ENCODE data around the gene DHRS7C. TPM values are rescaled to one million over a fixed set of nuclear protein-coding genes. Genes with fewer than 3 reads are reported as not detected.
"Not testable (repeated sequence)": the region's sequence is repeated elsewhere in the genome, so short reads cannot be mapped to it uniquely, and the experiment has no call there.

Gene DHRS7C
- total RNA-seq, 5 donors from 2014 or later (not counting 1 experiment from before 2014, with no cell fraction given), result not detected

- H3K9me3 ChIP-seq; POLR2A ChIA-PET; H3K9me3 Mint-ChIP-seq; CTCF ChIA-PET; H3K4me1 Mint-ChIP-seq; ATAC-seq (replicated peaks in 1 of 4); H3K27ac Mint-ChIP-seq; H3K4me3 Mint-ChIP-seq; H3K27ac ChIP-seq (ENCODE audit: low read length); H3K4me1 ChIP-seq (ENCODE audit: control insufficient read depth in 1 of 2, extremely low read depth in 1 of 2, insufficient read depth in 2 of 2, low read length in 2 of 2); H3K4me3 ChIP-seq (ENCODE audit: control insufficient read depth in 1 of 2, extremely low read depth in 1 of 2, low read length in 1 of 2); H3K36me3 ChIP-seq (ENCODE audit: control insufficient read depth in 2 of 2, extremely low read depth in 1 of 2, insufficient read depth in 1 of 2, low read length in 1 of 2); H3K36me3 Mint-ChIP-seq; DNase-seq: not testable (repeated sequence)
- 100% methylated on average over 4 of the region's 5 CpGs for WGBS (ENCODE audit: insufficient coverage)
- peaks cover 13 to 23% of the 10 kb centered on the region in 2 donors for H3K27me3 Mint-ChIP-seq
- H3K27me3 ChIP-seq (replicated peaks in 1 of 2; ENCODE audit: control insufficient read depth in 2 of 2, extremely low read depth in 1 of 2, insufficient read depth in 2 of 2, low read length in 1 of 2), result peaks cover 0 to 16% of the 10 kb centered on the region in 2 experiments
These were observed 7.9 kb downstream of the DHRS7C start for GRCh38 chr17:9783465-9783864.

GRCh38 chr17:9783050-9783449 lies 8.3 kb downstream of the DHRS7C start:
- POLR2A ChIA-PET, result no interaction called here
- Histone ChIP-seq H3K27me3 (replicated peaks in 1 of 2; ENCODE audit: control insufficient read depth in 2 of 2, extremely low read depth in 1 of 2, insufficient read depth in 2 of 2, low read length in 1 of 2) (peaks cover 0 to 17% of the 10 kb centered on the region in 2 experiments), H3K4me1 (ENCODE audit: control insufficient read depth in 1 of 2, extremely low read depth in 1 of 2, insufficient read depth in 2 of 2, low read length in 2 of 2) (no peaks in the 10 kb centered on the region), H3K9me3 (no peaks in the 10 kb centered on the region), H3K36me3 (ENCODE audit: control insufficient read depth in 2 of 2, extremely low read depth in 1 of 2, insufficient read depth in 1 of 2, low read length in 1 of 2) (no peaks in the 10 kb centered on the region), H3K4me3 (ENCODE audit: control insufficient read depth in 1 of 2, extremely low read depth in 1 of 2, low read length in 1 of 2) (no peak overlapping the region), H3K27ac (ENCODE audit: low read length) (no peak overlapping the region)
- H3K4me3 Mint-ChIP-seq, result no peak overlapping the region
- ATAC-seq (replicated peaks in 1 of 4) (no peak), DNase-seq (no peak)
- CTCF ChIA-PET, result no interaction called here
- 67% methylated on average over 3 of the region's 4 CpGs for WGBS (ENCODE audit: insufficient coverage)
- H3K27me3 Mint-ChIP-seq, result peaks cover 13 to 23% of the 10 kb centered on the region in 2 donors
- H3K36me3 Mint-ChIP-seq, result no peaks in the 10 kb centered on the region
- no peaks in the 10 kb centered on the region for H3K9me3 Mint-ChIP-seq
- H3K27ac Mint-ChIP-seq, result no peak overlapping the region
- H3K4me1 Mint-ChIP-seq, result no peaks in the 10 kb centered on the region

GRCh38 chr17:9780552-9780951 lies 10.8 kb downstream of the DHRS7C start:
- Mint-ChIP-seq H3K9me3 (peaks cover 0 to 3% (median 0%) of the 10 kb centered on the region in 3 donors), H3K27ac (no peak overlapping the region), H3K27me3 (peaks cover 18 to 24% of the 10 kb centered on the region in 2 donors), H3K4me1 (no peaks in the 10 kb centered on the region), H3K4me3 (no peak overlapping the region), H3K36me3 (no peaks in the 10 kb centered on the region)
- no peaks in the 10 kb centered on the region for H3K4me1 ChIP-seq (ENCODE audit: control insufficient read depth in 1 of 2, extremely low read depth in 1 of 2, insufficient read depth in 2 of 2, low read length in 2 of 2)
- no peaks in the 10 kb centered on the region for H3K9me3 ChIP-seq
- CTCF ChIA-PET, result no interaction called here
- no peak for DNase-seq
- POLR2A ChIA-PET, result no interaction called here
- ATAC-seq (replicated peaks in 1 of 4), result no peak
- no peak overlapping the region for H3K27ac ChIP-seq (ENCODE audit: low read length)
- no peak overlapping the region for H3K4me3 ChIP-seq (ENCODE audit: control insufficient read depth in 1 of 2, extremely low read depth in 1 of 2, low read length in 1 of 2)
- H3K27me3 ChIP-seq (replicated peaks in 1 of 2; ENCODE audit: control insufficient read depth in 2 of 2, extremely low read depth in 1 of 2, insufficient read depth in 2 of 2, low read length in 1 of 2), result peaks cover 0 to 19% of the 10 kb centered on the region in 2 experiments
- WGBS (ENCODE audit: insufficient coverage), result 93% methylated on average over 2 of the region's 3 CpGs
- no peaks in the 10 kb centered on the region for H3K36me3 ChIP-seq (ENCODE audit: control insufficient read depth in 2 of 2, extremely low read depth in 1 of 2, insufficient read depth in 1 of 2, low read length in 1 of 2)

GRCh38 chr17:9776911-9777310 lies 14.5 kb downstream of the DHRS7C start:
- Histone ChIP-seq H3K4me3 (ENCODE audit: control insufficient read depth in 1 of 2, extremely low read depth in 1 of 2, low read length in 1 of 2) (no peak overlapping the region), H3K36me3 (ENCODE audit: control insufficient read depth in 2 of 2, extremely low read depth in 1 of 2, insufficient read depth in 1 of 2, low read length in 1 of 2) (no peaks in the 10 kb centered on the region), H3K9me3 (no peaks in the 10 kb centered on the region), H3K27ac (ENCODE audit: low read length) (no peak overlapping the region), H3K27me3 (replicated peaks in 1 of 2; ENCODE audit: control insufficient read depth in 2 of 2, extremely low read depth in 1 of 2, insufficient read depth in 2 of 2, low read length in 1 of 2) (peaks cover 0 to 13% of the 10 kb centered on the region in 2 experiments), H3K4me1 (ENCODE audit: control insufficient read depth in 1 of 2, extremely low read depth in 1 of 2, insufficient read depth in 2 of 2, low read length in 2 of 2) (no peaks in the 10 kb centered on the region)
- H3K36me3 Mint-ChIP-seq, result no peaks in the 10 kb centered on the region
- peaks cover 0 to 3% (median 0%) of the 10 kb centered on the region in 3 donors for H3K9me3 Mint-ChIP-seq
- 78% methylated on average over 6 of the region's 9 CpGs for WGBS (ENCODE audit: insufficient coverage)
- peaks cover 10 to 16% of the 10 kb centered on the region in 2 donors for H3K27me3 Mint-ChIP-seq
- H3K4me3 Mint-ChIP-seq, result no peak overlapping the region
- CTCF ChIA-PET, result no interaction called here
- DNase-seq (no peak), ATAC-seq (replicated peaks in 1 of 4) (no peak)
- H3K27ac Mint-ChIP-seq, result no peak overlapping the region
- H3K4me1 Mint-ChIP-seq, result no peaks in the 10 kb centered on the region
- POLR2A ChIA-PET, result no interaction called here

- CTCF ChIA-PET, result no interaction called here
- H3K27me3 ChIP-seq (replicated peaks in 1 of 2; ENCODE audit: control insufficient read depth in 2 of 2, extremely low read depth in 1 of 2, insufficient read depth in 2 of 2, low read length in 1 of 2), result peaks cover 0 to 26% of the 10 kb centered on the region in 2 experiments
- DNase-seq (no peak), ATAC-seq (replicated peaks in 1 of 4) (no peak)
- POLR2A ChIA-PET, result no interaction called here
- Mint-ChIP-seq H3K4me1 (no peaks in the 10 kb centered on the region), H3K27me3 (peaks cover 7 to 9% of the 10 kb centered on the region in 2 donors), H3K9me3 (peaks cover 0 to 3% (median 0%) of the 10 kb centered on the region in 3 donors), H3K27ac (no peak overlapping the region), H3K36me3 (no peaks in the 10 kb centered on the region), H3K4me3 (no peak overlapping the region)
- H3K36me3 ChIP-seq (ENCODE audit: control insufficient read depth in 2 of 2, extremely low read depth in 1 of 2, insufficient read depth in 1 of 2, low read length in 1 of 2), result no peaks in the 10 kb centered on the region
- 84% methylated on average over 11 of the region's 19 CpGs for WGBS (ENCODE audit: insufficient coverage)
- H3K4me3 ChIP-seq (ENCODE audit: control insufficient read depth in 1 of 2, extremely low read depth in 1 of 2, low read length in 1 of 2), result no peak overlapping the region
- no peaks in the 10 kb centered on the region for H3K9me3 ChIP-seq
- no peak overlapping the region for H3K27ac ChIP-seq (ENCODE audit: low read length)
- H3K4me1 ChIP-seq (ENCODE audit: control insufficient read depth in 1 of 2, extremely low read depth in 1 of 2, insufficient read depth in 2 of 2, low read length in 2 of 2), result peaks cover 0 to 2% of the 10 kb centered on the region in 2 experiments
These were observed 18.7 kb downstream of the DHRS7C start for GRCh38 chr17:9772658-9773057.

GRCh38 chr17:9771465-9771864 lies 19.9 kb downstream of the DHRS7C start:
- H3K27me3 Mint-ChIP-seq, result peaks cover 3 to 6% of the 10 kb centered on the region in 2 donors
- H3K36me3 ChIP-seq (ENCODE audit: control insufficient read depth in 2 of 2, extremely low read depth in 1 of 2, insufficient read depth in 1 of 2, low read length in 1 of 2), result no peaks in the 10 kb centered on the region
- no peak overlapping the region for H3K4me3 ChIP-seq (ENCODE audit: control insufficient read depth in 1 of 2, extremely low read depth in 1 of 2, low read length in 1 of 2)
- H3K36me3 Mint-ChIP-seq, result no peaks in the 10 kb centered on the region
- WGBS (ENCODE audit: insufficient coverage), result 93% methylated on average over 15 of the region's 27 CpGs
- peaks cover 0 to 2% of the 10 kb centered on the region in 2 experiments for H3K4me1 ChIP-seq (ENCODE audit: control insufficient read depth in 1 of 2, extremely low read depth in 1 of 2, insufficient read depth in 2 of 2, low read length in 2 of 2)
- ChIA-PET CTCF (no interaction called here), POLR2A (no interaction called here)
- peaks cover 2 to 31% of the 10 kb centered on the region in 2 experiments for H3K27me3 ChIP-seq (replicated peaks in 1 of 2; ENCODE audit: control insufficient read depth in 2 of 2, extremely low read depth in 1 of 2, insufficient read depth in 2 of 2, low read length in 1 of 2)
- H3K27ac ChIP-seq (ENCODE audit: low read length), result no peak overlapping the region
- no peak overlapping the region for H3K4me3 Mint-ChIP-seq
- H3K27ac Mint-ChIP-seq, result no peak overlapping the region
- no peak for ATAC-seq (replicated peaks in 1 of 4)
- DNase-seq, result no peak
- no peaks in the 10 kb centered on the region for H3K9me3 ChIP-seq
- no peaks in the 10 kb centered on the region for H3K4me1 Mint-ChIP-seq
- no peaks in the 10 kb centered on the region for H3K9me3 Mint-ChIP-seq
